Measurements from ENCODE around the gene RRM1.
"Not testable (repeated sequence)": the region's sequence is repeated elsewhere in the genome, so short reads cannot be mapped to it uniquely, and the experiment has no call there.

Gene RRM1

DNA sequence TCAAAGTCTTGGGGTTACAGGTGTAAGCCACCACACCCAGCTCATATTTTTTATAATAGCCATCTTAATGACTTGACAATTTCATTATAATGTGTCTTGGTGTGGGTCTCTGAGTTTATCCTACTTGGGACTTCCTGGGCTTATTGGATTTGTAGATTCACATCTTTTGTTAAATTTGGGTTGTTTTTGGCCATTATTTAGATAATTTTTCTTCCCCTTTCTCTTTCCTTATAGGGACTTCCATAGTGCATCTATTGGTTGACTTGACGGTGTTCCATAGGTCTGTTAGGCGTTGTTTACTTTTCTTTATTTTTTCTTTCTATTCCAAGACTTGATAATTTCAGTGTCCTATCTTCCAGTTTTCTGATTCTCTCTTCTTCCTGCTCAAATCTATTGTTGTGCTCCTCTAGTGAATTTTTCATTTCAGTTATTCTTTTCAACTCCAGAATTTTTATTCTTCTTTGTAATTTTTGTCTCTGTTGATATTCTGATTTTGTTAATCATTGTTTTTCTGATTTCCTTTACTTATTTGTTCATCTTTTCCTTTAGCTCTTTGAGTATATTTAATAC is 45.6 kb downstream of the RRM1 start:
- DNase-seq (ENCODE audit: low spot score): no peak

DNA sequence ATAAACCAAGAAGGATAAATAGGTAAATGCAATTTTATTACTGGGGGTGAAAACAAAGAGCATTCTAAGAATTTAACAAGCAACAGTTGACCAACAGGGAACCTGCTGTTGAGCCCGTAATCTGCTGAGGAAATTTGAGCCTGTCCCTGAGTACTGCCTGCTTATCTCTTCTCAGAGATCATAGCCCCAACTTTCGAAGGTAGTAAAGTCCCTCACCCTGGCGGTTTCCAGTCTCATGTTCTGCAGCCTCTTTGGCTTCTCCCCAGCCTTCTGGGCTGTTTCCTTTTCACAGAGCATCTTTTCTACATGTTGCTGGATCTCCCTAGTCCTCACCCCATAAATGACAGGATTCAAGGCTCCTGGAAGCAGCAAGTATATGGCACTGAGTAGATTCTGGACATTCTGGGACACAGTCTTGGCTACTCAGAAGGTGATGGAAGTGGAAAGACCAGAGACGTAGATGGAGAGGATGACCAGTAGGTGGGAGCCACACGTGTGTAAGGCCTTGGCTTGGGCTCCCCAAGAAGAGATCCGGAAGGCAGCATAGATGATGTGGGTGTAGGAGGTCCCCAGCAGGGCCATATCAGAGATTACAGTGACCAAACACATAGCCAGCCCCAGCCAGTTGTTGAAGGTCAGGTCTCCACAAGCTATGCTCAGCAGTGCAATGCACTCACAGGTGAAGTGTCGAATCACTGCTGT is 51.6 kb downstream of the RRM1 start:
- DNase-seq (ENCODE audit: low spot score): no peak

DNA sequence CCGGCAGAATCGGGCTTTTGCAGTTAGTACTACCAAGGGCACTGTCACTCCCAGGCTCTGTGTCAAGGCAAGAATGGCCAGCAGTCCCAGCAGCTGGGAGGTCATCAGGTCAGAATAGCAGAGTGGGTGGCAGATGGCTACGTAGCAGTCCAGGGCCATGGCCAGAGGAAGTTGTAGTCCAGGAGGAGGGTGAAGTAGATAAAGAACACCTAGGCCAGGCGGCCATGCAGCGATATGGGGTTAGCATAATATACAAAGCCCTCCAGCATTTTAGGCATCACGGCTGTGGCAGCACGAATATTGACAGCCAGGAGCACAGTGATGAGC is 52.1 kb downstream of the RRM1 start:
- DNase-seq (ENCODE audit: low spot score): no peak

DNA sequence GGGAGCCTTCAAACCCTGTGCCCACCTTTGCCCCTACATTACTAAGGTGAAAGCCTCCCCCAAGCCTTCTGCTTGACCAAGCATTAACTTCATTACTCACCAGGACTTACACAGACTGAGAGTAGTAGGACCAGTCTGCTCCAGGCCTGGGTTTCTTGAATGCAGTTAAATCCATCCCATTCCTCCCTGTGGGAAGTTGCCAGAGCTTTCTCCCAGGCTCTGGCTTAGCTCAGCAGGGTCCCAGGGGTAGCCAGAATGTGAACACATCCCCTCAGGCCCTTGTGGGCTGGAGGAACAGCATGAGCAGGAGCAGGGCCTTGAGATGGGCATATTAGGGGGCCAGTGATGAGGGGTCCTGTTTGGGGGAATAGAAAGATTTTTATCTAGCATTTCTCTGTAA is 59.9 kb downstream of the RRM1 start:
- no peak for DNase-seq (ENCODE audit: low spot score)

DNA sequence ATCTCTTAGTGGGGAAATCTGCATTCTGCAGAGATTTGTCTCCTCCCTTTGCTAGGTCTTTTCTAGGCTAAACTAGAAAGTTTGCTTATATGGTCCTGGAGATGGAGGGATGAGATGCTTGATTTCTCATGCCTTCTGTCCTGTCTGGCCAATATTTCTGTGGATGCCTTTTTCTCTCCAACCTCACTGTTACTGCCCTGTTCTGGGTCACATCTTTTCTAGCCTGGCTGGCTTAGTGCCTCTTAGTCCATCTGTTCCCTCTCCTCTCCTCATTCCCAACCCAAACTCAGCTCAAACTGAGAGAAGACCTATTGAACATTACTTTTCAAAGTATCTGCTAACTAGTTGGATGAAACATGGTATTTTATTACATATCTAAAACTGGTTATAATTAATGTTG is 62.0 kb downstream of the RRM1 start:
- no peak for DNase-seq (ENCODE audit: low spot score)

DNA sequence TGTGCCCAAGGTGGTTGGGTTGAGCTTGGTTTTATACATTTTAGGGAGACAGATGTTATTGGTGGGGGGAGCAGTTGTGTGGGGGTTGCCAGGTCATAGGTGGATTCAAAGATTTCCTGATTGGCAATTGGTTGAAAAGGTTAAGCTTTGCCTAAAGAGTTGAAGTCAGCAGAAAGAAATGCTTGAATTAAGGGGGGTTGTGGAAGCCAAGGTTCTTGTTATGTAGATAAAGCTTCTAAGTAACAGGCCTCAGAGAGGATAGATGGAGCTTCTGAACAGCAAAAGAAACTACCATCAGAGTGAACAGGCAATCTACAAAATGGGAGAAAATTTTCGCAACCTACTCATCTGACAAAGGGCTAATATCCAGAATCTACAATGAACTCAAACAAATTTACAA is 64.2 kb downstream of the RRM1 start:
- not testable (repeated sequence) for DNase-seq (ENCODE audit: low spot score)

DNA sequence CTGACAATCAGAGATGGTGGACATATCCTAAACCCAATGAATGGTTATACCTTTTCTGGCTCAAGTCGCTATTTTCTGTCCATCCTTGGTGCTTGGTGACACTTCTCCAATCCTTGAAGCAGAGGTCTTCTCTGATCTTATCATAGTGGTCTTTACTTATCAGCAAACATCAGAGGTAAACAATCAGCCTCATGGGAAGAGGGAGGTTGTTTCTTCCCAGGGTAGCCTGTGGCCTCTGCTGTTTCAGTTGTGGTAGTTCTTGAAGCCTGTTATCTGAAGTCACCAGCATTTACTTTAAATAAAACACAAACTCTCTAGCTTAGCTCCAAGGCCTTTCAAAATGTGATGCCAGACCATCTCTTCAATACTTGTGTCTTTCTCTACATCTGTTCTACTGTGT is 66.7 kb downstream of the RRM1 start:
- no peak for DNase-seq (ENCODE audit: low spot score)

DNA sequence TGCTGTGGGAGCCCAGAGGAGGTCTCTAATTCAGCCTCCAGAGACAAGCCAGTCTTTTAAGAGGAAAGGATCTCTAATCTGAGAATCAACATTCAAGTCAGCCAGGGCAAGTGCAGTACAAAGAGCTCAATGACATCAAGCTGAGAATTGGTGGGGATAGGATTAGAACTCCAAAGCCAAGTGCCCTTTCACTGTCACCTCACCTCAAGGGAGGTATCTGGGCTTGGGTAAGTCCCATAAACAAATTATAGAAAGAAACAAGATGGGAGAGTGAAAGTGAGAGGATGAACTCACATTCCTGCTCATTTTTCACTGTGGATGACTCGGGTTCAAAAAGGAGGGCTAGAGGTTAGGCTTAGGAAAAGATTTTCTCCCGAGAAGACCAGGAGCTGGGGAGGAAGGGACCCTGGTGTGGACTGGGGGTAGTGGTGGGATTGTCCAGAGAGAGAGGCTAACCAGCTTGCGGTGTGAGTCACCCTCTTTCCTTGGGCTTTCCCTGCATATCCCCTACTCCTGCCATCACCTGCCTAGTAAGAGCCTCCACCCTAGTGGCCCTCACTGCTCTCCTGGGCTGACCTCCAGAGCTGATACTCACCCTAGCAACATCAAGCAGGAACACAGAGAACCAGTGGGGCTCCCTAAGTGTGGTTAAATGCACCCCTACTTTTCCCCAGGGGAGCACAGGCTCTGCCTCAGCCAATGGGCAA is 70.4 kb downstream of the RRM1 start:
- no peak for DNase-seq (ENCODE audit: low spot score)

DNA sequence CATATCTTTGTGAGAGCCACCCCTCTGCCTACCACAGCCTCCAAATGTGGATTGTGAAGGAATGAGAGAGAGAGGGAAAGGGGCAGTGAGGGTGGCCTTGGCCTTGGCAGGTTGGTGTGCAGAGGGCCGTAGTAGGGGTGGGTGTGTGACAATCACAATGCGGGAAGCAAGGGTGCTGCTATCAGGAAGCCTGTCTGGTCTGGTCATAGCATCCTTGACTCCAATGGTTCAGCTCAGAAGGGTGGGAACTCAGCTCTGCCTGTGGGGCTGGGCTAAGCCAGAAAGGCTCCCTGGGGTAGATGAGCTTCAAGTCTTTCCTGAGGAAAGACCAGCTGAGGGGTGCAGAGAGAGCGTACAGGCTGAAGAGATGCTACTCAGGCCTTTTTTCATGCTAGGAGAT is 72.7 kb downstream of the RRM1 start:
- DNase-seq (ENCODE audit: low spot score): no peak

DNA sequence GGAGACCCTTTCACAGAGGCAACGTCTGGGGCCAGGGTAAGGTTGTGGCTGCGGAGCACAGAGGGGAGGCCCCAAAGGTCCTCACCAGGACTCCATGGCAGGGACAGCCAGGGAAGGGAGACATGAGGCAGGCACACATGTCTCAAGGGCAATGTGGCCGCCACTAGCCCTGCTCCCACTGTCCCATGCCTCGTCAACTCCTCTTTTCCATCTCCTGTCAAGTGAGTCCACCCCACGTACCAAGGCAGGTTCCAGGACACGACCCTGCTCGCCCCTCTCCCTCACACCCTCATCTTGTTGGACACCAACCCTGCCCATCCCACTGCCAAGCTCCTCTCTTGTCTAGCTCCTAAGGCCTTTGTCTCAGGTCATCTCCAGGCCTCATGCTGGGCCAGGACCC is 73.2 kb downstream of the RRM1 start:
- no peak for DNase-seq (ENCODE audit: low spot score)

DNA sequence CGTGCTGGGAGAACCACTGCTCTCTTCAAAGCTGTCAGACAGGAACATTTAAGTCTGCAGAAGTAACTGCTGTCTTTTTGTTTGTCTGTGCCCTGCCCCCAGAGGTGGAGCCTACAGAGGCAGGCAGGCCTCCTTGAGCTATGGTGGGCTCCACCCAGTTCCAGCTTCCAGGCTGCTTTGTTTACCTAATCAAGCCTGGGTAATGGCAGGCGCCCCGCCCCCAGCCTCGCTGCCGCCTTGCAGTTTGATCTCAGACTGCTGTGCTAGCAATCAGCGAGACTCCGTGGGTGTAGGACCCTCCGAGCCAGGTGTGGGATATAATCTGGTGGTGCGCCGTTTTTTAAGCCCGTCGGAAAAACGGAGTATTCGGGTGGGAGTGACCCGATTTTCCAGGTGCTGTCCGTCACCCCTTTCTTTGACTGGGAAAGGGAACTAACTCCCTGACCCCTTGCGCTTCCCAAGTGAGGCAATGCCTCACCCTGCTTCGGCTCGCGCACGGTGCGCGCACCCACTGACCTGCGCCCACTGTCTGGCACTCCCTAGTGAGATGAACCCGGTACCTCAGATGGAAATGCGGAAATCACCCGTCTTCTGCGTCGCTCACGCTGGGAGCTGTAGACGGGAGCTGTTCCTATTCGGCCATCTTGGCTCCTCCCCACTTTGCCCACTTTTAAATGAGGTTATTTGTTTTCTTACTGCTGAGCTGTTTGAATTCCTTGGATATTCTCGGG is 81.2 kb downstream of the RRM1 start:
- DNase-seq (ENCODE audit: low spot score): not testable (repeated sequence)

DNA sequence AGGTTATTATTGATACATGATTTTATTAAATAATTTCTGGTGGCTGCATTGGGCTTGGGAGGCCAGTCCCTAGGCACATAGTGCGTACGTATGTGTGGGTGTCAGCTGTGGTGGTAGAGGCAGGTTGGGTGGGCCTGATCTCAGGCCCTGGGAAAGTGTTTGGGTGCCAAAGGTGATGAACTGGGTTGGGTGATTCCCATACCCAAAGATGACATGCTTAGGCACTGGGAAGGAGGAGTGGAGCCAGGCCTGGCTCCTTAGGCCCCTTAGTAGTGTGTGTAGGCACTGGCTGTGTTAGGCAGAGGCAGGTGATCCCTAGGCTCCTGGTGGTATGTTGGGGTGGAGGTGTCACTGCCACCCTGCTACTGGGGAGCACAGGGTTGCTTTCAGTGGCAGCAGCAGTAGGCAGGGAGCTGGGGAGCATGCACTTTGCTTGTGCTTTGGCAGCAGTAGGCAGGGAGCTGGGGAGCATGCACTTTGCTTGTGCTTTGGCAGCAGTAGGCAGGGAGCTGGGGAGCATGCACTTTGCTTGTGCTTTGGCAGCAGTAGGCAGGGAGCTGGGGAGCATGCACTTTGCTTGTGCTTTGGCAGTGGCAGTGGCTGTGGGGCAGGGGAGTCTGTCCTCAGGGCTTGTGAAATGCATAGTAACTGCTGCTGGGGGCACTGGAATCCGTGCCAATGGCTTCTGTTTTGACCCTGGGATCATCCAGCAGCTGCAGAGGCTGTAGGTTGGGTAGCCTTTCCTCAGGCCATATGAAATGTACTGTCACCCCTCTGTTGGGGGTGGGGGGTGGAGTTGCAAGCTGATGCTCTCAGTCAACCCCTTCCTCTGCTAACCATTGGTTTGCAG is 84.4 kb downstream of the RRM1 start:
- no peak for DNase-seq (ENCODE audit: low spot score)

DNA sequence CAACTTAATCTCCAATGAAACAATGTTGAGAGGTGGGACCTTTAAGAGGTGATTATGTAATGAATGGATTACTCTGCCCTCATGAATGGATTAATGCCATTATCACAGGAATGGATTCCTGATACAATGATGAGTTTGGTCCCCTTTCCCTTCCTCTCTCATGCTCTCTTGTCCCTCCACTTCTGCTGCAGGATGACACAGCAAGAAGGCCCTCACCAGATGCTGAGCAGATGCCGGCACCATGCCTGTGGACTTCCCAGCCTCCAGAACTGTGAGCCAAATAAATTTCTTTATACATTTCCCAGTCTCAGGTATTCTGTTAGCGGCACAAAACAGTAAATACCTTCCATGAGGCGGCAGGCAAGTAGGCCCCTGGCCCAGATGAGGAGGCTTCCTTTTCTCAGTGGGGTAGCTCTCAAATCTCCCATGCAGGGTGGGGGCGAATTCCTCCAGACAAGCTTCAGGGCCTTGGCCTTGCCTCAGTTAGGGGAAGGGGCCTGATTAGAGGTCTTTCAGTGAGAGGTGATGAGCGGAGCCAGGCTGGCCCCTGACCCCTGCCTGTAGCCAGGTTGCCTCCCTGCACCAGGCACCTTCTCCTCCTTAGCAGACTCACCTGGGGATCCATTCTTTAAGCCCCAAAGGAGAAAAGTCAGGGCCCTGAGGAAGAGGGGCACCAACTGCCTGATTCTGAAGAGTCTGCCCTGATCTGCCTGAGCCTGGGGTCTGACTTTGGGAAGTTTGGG is 86.0 kb downstream of the RRM1 start:
- DNase-seq (ENCODE audit: low spot score): no peak

DNA sequence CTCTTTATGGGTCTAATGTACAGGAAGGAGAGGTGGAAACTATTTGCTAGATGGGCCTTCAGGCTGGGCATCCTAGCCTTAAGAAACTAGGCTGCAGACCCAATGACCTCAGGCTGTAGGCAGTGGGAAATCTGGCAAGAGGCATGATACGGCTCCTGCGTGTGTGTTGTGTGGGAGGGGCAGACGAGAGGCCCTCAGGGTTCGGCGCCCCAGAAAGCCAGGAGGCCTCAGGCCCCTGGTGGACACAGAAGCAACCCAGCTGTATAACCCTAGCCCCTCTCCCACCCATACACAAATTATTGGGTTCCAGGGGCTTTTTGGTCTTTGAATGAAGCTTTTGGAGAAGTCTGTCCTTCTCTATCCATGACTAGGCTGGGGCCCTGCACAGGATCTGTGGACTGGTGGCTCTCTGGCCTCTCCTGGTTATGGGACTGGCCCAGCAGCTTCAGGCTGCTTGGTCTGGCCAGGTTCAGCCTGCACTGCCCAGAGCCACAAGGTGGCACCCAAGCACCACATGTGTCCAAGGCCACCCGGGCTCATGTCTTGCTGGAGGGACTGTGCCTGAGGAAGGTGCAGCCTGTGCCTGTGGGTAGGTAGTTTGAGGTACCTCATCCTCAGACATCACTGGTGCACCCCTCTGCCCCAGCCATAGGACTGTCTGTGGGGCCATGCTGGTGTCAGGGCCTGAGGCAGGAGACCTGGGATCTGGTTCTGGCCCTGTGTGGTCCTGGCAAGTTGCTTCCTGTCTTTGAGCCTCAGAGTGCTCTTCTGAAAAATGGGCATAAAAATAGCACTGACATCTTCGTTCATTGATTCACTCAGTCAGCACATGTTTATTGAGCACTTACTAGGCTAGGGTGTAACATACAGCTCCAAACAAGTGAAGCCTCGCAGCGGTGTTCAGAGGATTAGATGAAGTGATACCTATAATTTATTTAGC is 87.5 kb downstream of the RRM1 start:
- DNase-seq (ENCODE audit: low spot score): no peak

DNA sequence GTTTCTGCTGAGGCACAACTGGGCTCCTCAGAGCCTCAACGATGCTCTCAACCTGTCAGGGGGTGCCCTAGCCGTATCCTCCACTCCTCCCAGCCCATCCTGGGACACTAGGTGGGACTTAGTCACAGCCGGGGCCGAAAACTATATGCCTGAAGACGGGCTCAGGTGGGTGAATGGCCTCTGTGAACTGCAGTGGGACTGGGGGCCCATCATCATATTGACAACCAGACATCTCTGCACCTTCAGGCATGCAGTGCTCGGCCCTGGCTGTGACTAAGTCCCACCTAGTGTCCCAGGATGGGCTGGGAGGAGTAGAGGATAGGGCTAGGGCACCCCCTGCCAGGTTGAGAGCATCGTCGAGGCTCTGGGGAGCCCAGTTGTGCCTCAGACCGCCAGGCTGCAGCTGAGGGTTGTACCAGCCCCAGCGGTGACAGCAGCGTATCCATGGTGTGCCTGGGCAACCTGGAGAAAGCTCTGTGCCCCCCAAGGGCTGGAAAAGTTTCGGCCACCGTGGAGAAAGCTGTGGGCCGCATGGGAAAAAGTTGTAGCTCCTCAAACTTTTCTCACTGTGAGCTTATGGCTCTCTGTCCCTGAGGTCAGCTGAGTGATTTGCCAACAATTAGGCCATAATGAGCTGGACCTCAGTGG is 88.9 kb downstream of the RRM1 start:
- no peak for DNase-seq (ENCODE audit: low spot score)

DNA sequence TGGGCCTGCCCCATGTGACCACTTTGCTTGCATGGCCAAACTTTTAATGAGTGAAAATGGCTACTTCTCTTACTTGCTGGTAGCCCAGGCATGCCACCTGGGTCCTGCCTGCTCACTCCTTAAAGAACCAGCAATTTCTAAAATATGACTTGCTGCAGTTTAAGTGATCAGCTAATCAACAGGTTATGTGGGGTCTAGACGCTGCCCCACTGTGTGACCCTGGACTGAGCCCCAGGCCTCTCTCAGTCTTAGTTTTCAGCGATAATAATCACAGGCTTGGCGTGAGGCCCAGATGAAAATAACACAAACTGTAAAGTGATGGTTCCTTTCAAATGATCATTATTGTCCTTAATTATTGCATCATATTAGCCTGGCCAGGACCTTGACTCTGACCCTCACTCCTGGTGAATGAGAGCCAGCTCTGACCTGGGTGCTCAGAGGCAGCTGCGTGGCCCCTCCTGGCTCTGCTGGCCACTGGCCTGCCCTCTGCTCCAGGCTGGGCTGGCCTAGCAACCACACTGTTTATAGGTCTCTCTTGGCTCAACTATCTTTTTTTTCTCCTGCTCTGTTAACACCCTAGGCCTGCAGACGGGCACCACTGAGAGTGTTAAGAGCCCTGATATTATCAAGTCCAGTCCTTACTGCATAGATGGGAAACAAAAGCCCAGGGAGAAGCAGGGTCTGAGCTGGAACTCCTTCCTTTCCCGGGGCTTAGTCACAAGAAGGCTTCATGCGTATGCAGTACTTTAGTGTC is 89.7 kb downstream of the RRM1 start:
- DNase-seq (ENCODE audit: low spot score): no peak

DNA sequence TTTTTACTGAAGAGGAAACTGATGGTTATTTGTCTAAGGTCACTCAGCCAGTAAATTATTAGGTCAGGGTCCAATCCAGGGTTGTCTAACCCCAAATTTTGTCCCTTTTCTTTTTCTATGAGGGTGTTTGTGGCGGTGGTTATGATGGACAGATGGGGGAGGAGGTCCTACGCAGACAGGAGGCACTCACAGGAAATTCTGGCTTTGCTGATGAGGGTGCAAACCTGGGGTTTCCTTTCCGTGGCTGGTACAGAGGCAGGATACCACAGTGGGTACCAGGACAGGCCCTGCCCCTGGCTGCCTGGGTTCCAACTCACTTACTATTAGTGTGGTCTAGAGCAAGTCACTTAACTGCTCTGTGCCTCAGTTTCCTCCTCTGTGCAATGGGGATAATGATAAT is 91.0 kb downstream of the RRM1 start:
- no peak for DNase-seq (ENCODE audit: low spot score)

DNA sequence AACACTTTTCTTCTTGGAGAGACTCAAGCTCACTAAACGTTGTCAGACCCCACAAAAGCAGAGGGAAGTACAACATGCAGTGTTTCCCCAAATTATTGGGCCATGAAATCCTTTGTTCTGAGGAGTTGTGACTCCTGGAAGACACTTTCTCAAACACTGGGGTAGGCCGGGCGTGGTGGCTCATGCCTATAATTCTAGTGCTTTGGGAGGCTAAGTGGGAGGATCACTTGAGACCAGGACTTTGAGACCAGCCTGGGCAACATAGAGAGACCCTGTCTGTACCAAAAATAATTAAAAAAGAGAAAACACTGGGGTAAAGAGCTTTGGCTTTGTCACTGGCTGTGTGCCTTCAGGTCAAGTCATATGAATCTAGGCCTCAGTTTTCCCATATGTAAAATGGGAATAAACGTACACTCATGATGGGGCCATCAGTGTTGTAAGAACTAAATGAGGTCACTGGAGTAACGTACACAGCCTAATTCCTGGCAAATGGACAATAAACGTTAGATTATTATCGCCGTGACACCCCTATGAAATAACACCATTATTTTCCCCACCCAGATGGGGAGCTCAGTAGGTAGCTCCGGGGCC is 92.0 kb downstream of the RRM1 start:
- DNase-seq (ENCODE audit: low spot score): no peak
